Stimulated activated CD8-positive, alpha-beta memory T cell treated with anti-CD3 and anti-CD28 coated beads, Interleukin-7, amount 100 ng/mL, for 24 hours (primary cell): Measurements from ENCODE around the gene RIMKLB.
"Not testable (repeated sequence)": the region's sequence is repeated elsewhere in the genome, so short reads cannot be mapped to it uniquely, and the experiment has no call there.

Experiments
- DNase-seq: peaks from one replicate; pipeline ENCODE4 v3.0.0-alpha.2; 2020; ENCODE audit warnings: low read depth

The RIMKLB gene

GRCh38 chr12:8818526-8818925, 120.7 kb downstream of the RIMKLB start:
- no peak for DNase-seq

- DNase-seq = no peak
Measured at GRCh38 chr12:8819666-8819980, 121.8 kb downstream of the RIMKLB start.

DNA sequence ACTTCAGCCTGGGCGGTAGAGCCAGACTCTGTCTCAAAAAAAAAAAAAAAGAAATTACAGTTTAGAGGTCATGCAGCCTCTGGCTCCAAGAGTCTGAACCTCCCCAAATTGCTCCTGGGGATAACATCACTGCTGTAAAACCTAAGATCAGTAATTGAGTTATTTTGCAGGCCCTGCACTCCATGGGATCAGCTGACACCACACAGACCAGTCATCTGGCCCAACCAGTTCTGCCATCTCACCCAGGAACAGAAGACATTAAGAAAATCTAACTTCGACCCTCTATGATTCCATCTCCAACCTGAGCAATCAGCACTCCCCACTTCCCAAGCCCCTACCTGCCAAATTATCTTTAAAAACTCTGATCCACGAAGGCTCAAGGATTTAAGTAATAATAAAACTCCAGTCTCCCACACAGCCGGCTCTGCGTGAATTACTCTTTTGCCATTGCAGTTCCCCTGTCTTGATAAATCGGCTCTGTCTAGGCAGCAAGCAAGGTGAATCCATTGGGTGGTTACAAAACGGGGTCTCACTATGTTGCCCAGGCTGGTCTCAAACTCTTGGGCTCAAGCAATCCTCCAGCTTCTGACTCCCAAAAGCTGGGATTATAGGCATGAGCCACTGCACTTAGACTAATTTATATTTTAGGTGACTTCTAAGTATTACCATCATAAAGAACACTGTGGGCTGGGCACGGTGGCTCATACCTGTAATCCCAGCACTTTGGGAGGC, 123.1 kb downstream of the RIMKLB start:
- DNase-seq = not testable (repeated sequence)

DNA sequence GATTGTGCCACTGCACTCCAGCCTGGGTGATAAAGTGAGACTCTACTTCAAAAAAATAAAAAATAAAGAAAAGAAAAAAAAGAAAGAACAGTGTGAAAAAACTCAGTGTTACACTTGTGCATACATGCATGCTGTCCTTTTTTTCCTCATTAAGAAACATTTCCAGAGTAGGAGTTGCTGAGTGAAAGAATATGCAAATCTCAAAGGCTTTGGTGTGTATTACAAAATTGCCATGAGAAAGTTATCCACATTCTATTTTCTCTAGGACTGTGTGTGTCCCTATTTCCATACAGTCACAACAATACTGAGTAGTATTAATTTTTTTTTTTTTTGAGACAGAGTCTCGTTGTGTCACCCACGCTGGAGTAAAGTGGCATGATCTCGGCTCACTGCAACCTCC, 123.8 kb downstream of the RIMKLB start:
- DNase-seq = no peak

- no peak for DNase-seq
Measured at GRCh38 chr12:8822298-8822697, 124.5 kb downstream of the RIMKLB start, which contains the start of gene A2ML1. TSS of gene A2ML1 (plus strand) at chr12:8822621. CDS start at chr12:8822652, 31 bp downstream.

DNA sequence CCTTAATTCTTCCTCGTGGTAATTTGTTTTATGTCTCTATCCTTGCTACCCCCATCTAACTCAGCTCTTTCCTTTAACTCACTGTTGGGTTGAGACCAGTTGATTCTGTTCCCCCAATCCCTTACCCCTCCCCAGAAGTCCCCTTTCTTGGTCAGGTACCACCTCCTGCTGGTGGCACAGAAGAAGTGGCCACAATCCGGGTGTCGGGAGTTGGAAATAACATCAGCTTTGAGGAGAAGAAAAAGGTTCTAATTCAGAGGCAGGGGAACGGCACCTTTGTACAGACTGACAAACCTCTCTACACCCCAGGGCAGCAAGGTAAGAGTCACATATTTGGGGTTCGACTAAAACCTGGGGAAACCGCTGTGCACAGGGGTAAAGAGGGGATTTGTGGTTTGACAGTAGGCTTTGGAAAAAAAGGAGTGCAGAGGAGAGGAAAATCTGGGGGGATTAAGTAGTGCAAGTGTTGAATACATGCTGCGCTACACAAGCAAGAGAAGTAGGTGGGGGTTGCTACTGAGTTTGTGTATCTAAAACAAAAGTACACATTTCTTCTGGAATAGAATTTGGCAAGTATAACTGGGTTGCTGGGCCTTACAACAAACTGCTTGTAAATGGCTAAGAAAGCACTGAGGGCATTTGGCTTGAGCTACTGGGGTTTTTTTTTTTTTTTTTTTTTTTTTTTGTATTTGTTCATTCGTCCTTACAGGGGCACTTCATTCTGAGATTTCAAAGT, 125.9 kb downstream of the RIMKLB start:
- DNase-seq = no peak

- no peak for DNase-seq
Measured at GRCh38 chr12:8827551-8828256, 129.9 kb downstream of the RIMKLB start.

GRCh38 chr12:8828257-8829124, 130.7 kb downstream of the RIMKLB start:
- no peak for DNase-seq

GRCh38 chr12:8829125-8829518, 131.3 kb downstream of the RIMKLB start:
- DNase-seq = no peak

DNA sequence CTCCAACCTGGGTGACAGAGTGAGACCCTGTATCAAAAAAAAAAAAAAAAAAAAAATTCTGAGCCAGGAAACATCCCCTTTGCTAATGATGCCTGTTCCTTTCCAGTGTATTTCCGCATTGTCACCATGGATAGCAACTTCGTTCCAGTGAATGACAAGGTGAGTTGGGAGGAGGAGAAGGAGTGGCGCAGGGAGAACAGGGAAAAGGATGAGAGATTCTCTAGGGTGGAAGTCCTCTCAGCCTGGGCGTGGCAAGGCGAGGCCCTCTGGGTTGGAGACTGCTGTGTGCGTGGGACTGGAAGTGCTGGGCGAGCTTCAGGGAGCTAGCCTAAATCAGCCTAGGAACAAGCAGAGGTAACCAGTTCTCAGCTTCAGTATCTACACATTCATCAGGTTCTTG, 131.8 kb downstream of the RIMKLB start:
- no peak for DNase-seq

GRCh38 chr12:8831116-8831515, 133.3 kb downstream of the RIMKLB start:
- no peak for DNase-seq

GRCh38 chr12:8832500-8832899, 134.7 kb downstream of the RIMKLB start:
- DNase-seq = no peak
